ENCODE results near the gene ABTB1.
A peak's percentile ranks its signal among the peaks of the same experiment; 100 is the strongest.

ABTB1 gene

DNA sequence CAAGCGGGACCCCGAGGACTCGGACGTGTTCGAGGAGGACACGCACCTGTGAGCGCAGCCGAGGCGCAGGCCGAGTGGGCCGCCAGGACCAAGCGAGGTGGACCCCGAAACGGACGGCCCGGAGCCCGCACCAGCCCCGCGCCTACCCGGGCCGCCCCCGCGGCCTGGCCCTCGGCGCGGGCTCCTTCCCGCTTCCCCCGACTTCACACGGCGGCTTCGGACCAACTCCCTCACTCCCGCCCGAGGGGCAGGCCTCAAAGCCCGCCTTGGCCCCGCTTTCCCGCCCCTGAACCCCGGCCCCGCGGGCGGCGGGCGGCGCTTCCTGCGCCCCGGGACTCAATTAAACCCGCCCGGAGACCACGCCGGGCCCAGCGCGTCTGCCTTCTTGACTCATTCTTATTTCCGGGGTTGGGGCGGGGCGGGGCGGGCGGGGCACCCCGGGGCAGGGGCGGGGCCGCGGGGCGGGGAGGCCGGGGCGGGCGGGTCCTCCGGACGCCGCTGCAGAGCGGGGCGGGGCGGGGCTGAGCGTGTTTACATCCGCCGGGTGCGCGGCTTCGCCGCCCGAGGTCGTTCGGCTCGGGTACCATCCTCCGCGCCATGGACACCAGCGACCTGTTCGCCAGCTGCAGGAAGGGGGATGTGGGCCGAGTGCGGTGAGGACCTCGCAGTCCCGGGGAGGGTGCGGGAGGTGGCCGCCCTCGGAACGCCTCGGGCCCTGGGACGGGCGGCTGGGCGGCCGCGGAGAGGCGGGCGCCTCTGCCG, at the start of gene ABTB1:
Gene ABTB1, plus strand, starts transcription at position 524 of the 762 bp plus-strand sequence. Its CDS starts 74 bp downstream, at position 598.
- DNase-seq: peak; percentile 85 to 87

DNA sequence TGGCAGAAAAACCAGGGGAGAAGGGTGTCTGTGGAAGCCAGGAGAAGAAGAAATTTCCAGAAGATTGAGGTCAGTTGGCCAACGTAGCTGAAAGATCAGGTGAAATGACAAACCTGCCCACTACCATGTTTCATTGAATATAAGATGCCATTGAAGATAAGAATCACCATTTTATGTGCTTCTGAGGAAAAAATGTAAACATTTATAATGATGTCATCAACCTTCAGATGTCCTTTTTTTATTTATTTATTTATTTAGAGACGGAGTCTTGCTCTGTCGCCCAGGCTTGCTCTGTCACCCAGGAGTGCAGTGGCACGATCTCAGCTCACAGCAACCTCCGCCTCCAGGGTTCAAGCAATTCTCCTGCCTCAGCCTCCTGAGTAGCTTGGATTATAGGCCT, 48.7 kb upstream of the ABTB1 start:
- no peak for DNase-seq

DNA sequence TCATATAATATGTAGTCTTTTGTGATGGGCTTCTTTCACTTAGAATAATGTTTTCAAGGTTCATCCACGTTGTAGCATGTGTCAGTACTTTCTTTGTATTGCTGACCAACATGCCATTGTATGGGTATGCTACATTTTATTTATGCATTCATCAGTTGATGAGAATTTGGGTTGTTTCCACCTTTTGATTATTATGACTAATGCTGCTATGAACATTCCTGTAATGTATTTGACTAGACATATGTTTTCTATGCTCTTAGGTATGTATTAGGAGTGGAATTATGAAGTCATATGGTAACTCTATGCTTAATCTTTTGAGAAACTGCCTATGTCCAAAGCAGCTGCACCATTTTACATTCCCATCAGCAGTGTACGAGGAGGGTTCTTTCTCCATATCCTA, 46.9 kb upstream of the ABTB1 start:
- DNase-seq: no peak

DNA sequence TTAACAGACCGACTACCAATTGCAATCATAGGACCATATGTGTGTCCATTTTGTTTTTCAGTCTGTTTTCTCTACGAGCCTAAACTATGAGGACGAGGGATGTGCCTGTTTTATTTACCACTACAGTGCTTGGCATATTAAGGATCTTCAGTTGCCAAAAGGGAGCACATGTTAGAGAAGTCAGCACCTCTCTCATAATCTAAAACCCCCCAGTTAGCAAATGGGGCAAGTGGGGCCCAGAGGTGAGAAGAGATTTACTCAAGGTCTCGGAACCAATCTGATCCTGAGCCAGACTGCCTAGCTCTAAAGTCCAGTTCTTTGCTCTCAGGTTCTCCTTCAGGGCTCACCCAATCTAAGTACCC, 44.3 kb upstream of the ABTB1 start:
- DNase-seq: no peak

DNA sequence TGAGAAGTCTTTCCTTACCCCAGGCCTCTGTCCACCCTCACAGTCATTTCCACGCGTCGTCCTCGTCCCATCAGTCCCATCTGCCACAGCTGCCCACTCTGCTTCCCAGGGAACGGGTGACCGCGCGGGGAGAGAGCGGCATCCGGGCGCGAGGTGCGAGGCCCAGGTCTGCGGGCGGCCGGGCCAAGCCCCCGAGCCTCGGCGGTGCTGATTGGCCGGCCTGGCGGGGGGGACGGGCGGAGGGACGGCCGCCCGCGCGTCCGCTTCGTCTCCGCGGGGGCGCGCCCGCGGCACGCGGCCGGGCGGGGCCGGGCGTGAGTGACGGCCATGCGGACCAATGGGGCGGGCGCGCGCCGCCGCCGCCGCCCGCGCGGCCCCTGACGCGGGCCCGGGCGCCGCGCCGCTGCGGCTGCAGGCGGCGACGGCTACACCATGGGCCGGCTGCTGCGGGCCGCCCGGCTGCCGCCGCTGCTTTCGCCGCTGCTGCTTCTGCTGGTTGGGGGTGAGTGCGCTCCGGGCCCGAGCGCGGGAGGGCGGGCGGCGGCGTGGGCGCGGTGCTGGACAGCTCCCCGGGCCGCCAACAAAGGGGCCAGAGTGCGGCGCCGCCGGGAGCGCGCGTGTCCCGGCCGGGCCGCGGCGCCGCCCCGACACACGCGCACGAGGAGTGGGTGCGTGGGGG, 43.8 kb upstream of the ABTB1 start, which contains the start of gene PODXL2:
Gene PODXL2, plus strand, starts transcription at position 398 of the 679 bp plus-strand sequence. Its CDS starts 35 bp downstream, at position 433.
- peak in 1 of 2 experiments; percentile 28 for DNase-seq

DNA sequence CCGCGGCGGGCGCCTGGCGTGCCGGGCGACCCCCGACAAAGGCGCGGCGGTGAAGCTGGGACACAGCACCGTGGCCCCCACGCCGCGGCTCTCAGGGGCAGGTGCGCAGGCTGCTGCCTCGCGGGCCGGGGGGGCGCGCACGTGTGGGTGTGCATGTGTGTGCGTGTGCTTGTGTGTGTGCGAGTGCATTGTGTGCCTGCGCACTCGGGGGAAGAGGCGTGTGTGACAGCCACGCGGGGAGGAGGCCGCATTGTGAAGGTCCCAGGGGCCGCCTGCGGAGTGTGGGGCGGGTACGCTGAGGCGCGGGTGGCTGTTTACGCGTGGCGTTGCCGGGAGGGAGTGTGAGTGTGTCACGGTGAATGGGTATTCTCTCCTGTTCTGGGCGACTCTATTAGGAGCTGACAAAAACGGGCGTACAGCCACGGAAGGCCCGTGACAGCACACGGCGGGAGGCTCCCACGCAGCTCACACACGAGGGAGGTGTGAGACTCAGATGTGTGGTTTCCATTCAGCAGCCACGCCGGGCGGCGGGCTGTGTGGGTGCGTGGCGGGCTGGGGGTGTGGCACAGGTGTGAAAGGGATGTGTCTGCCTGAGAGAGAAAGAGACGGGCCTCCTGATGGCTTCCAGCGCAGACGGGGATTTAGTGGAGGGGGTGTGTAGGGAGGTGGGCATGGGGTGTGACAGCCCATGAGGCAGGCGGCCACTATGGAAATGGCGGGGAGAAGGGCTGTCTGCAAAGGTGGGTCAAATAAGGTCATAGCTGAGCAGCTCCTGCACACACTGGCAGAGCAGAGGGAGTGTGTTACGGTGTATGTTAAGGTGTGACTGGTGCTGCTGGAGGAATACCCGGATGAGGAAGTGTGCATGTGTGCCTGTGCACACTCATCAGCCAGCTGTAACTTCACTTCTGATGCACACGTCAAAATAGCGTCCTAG, 43.0 kb upstream of the ABTB1 start:
- DNase-seq: peak; percentile 22 to 25

DNA sequence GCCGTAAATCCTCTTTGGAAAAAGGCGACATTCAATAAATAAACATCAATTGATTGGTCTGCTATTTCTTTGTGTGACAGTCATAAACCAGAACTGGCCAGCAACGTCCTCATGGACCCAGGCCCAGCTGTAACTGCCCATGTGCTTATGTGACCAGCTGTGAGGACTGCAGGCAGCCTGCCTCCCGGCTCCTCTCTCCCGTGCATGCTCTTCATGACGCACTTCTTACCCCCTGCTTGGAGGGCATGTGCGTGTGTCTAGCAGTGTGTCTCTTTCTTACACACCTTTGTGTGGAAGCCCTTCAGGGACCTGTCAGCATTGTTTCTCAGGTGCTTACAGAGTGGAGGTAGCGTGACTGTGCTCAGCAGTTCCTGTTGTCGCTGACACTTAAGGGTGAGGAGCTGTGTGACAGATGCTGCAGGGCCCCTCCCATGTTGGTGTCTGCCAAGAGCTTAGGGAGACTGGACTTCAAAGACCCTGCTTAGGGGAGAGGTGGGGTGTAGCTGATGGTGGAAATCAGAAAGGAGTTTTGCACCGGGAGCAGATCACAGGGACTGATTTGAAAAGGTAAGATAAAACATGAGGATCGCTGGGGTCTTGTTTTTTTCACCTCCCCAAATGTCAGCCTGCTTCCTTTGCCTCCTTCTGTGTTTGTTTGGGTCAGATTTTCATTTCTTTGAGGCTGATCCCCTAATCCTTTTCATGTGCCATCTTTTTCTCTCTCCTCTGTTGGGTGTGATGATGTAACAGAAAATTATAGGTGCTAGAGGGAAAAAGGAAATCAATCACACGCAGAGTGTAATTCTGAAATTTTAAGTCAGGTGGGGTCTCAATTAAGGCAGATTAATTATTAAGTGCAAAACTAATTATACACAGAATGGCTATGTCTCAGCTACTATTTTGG, 41.7 kb upstream of the ABTB1 start:
- no peak for DNase-seq

DNA sequence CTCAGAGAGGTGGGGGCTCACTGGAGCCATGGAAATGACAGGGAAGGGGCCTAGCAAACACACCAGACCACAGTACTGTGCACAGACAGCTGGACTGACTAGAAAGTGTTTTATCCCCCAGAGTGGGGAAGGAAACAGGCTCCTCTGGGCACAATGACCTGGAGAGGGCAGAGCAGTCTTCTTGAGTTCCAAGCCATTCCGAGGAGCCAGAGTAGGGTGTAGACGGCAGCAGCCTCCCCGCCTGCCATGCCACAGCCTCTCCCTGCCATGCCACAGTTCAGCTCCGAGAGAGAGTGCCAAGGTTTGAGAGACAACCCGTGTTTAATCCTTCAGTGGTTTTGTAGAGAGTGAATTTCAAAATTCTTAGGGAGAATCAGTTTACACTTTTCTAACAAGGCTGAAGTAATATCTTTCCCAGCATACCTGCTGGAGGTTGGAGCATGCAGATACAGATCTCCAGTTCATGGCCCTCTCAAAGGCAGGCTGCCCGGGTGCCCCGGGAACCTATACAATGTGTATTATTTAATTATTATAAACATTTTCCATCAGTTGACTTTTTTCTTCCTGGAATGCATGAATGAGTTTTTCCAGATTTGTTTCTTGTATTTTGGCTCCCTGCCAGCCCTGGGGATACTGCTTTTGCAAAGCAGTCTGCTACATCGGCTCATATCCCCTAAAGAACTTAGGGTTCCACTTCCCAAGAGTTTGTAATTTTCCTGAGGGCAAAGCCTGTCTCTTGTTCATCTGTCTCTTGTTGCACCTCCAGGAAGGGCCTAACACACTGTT, 40.5 kb upstream of the ABTB1 start:
- DNase-seq: no peak

DNA sequence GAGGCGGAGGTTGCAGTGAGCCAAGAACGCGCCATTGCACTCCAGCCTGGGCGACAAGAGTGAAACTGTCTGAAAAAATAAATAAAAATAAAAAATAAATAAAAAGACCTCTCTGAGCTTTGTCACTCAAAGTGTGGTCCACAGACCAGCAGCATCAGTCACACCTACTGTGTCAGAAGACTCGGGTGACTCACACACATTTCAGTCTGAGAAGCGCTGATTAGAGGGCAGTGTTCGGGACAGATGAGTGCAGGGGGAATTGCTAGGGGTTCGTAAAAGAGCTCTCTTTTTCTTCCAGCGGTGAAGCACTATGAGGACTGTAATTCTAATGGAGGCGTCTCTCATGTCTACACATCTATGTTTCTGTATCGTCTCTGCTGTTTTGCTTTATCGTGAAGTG, 38.1 kb upstream of the ABTB1 start:
- DNase-seq: no peak

DNA sequence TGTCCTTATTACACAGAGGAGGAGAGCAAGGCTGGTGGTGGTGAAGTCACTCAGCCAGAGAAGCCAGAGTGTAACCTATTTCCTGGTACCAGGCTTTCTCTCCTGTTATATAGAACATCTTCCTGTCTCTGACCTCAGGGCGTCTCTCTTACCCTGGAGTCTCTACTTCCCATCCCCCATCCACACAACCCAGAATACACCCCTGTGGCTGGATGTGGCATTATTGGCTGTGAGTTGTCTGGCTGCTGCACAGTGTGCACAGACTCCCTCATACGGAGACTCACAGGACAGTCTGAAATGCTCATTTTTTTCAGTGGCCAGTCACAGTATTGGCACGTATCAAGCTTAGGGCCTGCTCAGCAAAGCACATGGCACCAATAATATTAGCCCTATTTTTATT, 35.2 kb upstream of the ABTB1 start:
- DNase-seq: peak in 1 of 2 experiments; percentile 6

DNA sequence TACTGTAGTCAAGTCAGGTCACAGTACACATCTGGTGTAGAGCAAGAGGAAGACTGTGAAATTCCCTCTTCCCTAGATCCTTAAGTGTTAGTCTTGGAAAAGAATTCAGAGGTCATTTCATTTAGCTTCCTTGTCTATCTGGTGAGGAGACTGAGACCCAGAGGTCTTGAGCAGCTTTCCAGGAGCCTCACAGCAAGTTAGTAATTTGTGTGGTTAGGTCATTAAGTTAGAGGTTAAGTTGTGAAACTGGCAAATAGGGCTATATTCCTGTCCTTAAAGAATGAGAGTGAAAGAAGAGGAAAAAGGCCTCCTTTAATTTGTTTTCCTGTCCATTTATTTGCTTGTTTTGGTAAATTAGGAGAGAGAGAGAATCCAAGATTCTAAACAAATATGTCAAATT, 34.8 kb upstream of the ABTB1 start:
- DNase-seq: no peak

DNA sequence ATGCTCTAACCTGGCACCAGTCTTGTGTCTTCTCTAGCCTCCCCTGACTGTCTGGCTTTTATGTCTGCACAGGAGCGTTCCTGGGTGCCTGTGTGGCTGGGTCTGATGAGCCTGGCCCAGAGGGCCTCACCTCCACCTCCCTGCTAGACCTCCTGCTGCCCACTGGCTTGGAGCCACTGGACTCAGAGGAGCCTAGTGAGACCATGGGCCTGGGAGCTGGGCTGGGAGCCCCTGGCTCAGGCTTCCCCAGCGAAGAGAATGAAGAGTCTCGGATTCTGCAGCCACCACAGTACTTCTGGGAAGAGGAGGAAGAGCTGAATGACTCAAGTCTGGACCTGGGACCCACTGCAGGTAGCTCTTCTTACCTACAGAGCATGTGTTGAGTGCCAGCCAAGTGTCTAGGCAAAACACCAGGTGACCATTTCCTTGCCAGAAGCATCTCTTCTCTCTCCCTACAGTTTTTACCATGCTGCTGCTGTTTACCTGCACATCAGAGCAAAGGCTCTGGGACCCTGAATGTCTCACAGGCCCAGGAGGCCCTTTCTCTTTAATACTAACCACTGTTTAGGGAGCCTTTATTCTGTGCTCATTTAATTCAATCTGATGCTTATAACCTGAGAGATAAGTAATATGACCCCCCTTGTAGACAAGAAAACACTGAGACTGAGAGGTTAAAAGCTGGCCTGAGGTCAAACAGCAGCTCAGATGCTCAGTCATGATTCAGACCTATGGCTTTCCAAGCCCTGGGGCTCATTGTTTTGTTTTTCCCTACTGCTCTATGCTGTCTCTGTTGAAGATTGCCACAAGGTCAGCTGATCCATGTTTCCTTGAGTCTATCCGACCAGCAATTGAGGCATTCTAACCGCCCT, 33.3 kb upstream of the ABTB1 start:
- DNase-seq: no peak

DNA sequence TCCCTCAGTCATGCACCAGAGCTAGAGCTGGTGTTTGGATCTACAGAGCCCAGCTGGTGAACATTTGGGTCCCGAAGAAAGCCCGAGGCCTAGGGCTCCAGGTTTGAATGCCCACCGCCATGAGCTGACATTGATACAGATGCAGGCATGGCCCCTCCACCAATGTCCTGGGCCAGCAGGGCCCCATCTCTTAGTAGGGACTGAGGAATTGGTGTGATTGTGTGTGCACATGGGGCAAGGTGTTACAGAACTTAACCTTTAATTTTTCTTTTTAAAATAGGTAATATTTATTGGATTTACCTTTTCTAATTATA, 32.8 kb upstream of the ABTB1 start:
- DNase-seq: no peak

DNA sequence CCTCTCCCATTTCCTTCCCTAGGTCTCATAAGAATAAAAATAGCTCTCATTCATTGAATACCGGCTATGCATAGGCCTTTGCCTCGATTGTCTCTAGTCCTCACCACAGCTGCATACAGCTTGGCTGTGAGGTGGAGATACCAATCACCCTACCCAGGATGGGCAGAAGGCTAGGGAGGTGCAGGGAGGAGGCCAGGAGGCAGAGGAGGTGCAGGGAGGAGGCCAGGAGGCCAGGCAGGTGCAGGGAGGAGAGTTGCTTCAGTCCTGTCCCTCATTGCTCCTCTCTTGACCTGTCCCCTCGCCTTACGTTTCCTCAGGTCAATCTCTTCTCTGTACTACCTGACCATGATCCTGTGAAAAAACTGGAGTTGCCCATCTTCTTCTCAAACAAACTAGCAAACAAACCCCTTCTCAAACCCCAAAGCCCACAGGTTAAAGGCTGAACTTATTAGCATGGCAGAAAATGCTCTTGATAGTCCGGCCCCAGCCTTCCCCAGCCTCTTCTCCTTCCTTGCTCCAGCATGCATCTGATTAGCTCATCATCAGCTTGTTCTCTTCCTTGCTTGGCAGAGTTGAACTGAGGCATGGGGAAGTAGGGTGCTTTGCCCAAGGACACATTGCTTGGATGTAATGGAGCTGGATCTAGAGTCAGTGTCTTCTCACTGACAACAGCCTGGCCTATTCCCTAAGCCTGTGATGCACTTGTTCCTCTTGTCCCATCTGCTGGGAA, 27.9 kb upstream of the ABTB1 start:
- no peak for DNase-seq

DNA sequence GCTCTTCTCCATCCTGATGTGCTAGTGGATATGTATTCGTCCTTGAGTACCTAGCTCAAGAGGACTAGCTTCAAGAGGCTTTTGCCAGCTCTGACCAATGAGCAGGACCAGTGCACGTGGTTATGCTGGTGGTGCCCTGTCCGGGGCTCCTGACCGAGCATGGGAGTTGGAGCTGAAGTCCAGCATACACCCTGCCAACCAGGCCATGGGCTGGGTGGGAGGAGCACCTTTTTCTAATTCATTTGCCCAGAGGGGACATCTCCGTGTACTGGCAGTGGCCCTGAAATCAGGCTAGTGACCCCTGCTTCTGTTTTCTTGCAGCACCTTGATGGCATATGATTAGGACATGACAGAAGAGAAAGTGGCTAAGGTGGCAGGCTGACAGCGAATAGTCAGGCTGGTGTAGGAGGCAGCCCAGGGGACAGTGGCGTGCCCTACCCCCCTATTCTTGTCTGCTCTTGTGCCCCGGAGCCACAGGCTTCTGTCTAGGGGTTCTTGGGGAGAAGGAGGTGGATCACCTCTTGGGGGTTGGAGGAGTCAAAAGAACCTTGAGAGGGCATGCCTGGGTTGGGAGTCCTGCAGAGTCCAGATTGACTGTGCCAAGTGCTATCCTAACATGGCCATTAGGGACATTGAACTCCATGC, 27.3 kb upstream of the ABTB1 start:
- DNase-seq: no peak

DNA sequence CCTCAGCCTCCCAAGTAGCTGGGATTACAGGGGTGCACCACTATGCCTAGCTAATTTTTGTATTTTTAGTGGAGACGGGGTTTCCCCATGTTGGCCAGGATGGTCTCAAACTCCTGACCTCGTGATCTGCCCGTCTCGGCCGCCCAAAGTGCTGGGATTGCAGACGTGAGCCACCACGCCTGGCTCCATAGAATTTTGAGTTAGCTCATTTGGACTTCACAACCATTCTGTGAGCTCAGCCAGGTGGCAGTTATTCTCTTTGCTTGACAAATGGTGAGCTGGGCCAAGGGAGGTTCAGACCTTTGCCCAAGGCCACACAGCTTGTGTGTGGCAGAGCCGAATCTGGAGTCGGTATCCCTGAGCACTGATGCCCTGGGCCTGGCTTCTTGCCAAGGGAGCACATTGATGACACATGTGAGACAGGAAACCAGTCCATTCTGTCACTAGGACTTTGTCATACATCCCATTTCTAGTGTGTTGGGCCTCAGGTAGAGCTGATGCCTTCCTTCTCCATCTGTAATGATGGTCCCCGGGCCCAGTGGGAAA, 26.2 kb upstream of the ABTB1 start:
- no peak for DNase-seq

DNA sequence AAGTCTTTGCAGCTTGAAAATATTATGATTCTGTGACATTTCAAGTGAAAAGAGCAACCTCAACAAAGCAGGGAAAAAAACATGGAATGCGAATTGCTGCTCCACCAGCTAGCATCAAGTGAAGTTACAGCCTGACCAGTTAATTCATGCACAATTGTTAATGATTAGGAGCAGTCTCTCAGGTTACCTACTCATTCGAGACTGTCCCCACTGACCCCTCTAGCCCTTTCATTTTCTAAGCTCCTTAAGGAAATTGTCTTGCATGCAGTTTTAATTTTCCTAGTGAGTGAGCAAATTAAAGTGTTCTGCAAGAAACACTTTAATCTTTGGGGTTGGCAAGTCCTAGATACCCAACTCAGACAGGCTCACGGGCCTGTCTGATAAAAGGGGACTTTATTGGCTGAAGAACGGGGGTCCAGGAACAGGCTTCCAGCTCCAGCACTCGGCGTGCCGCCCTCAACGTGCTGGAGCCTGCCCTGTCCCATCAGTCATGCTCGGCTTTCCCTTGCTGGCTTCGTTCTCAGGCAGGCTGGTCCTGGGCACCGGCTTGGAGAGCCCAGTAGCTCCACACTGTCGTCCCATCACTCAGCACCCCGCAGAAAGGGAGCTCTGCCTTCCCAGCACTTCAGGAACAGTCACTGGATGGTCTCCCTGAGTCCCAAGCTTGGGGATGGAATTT, 25.4 kb upstream of the ABTB1 start:
- no peak for DNase-seq

DNA sequence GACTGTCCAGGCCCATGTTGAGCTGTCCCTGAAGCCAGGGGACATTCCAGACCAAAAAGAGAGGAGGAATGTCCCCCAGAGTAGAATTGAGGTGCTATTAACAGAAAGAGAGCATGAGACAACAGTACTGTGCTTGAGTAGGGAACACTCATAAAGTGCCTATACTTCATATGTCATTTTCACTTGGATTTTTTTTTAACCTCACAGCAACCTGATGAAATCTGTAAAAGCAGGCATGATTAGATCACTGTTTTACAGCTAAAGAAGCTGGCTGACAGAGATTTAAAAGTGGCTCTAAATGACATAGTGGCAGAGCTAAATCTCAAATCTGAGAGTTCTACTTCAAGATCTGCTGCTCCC, 24.9 kb upstream of the ABTB1 start:
- DNase-seq: no peak

DNA sequence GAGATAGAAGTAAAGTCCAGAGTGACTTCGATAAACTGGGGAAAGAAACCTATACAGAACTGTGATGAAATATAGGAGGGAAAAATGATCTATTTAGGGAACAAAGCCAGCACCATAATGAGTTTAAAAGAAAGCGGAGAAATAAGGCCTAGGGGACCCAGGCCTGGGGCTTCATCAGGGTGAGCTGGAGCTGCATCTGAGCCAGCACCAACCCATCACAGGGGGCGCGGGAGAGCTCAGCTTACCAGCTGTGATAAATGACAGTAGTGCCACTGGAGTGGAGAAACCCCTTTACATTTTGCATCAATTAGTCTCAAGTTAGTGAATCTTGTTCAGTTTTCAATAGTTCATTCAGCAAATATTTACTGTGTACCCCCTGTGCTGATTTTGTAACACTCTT, 22.5 kb upstream of the ABTB1 start:
- no peak for DNase-seq
